ENCODE measurements around the gene CPT1A.

DNA sequence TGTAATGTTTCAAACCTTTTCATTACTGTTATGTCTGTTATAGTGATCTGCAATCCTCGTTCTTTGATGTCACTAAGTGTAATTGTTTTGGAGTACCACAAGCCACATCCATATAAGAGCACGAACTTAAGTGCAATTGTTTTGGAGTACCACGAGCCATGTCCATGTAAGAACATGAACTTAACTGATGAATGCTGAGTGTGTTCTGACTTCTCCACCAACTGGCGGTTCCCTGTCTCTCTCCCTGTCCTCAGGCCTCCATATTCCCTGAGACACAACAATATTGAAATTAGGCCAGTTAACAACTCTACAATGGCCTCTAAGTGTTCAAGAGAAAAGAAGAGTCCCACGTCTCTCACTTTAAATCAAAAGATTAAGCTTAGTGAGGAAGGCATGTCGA is 113.9 kb downstream of the CPT1A start:
- TF ChIP-seq, protein P1, sequence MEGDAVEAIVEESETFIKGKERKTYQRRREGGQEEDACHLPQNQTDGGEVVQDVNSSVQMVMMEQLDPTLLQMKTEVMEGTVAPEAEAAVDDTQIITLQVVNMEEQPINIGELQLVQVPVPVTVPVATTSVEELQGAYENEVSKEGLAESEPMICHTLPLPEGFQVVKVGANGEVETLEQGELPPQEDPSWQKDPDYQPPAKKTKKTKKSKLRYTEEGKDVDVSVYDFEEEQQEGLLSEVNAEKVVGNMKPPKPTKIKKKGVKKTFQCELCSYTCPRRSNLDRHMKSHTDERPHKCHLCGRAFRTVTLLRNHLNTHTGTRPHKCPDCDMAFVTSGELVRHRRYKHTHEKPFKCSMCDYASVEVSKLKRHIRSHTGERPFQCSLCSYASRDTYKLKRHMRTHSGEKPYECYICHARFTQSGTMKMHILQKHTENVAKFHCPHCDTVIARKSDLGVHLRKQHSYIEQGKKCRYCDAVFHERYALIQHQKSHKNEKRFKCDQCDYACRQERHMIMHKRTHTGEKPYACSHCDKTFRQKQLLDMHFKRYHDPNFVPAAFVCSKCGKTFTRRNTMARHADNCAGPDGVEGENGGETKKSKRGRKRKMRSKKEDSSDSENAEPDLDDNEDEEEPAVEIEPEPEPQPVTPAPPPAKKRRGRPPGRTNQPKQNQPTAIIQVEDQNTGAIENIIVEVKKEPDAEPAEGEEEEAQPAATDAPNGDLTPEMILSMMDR (IDR thresholded peaks at IDR 0.05) = no peak
- TF ChIP-seq POLR2A (IDR thresholded peaks at IDR 0.05) (no peak), EP300 (IDR thresholded peaks at IDR 0.05) (no peak)

Data from ovary (tissue), 3 donors.